ENCODE data around the gene HSPA9.

HSPA9 gene

DNA sequence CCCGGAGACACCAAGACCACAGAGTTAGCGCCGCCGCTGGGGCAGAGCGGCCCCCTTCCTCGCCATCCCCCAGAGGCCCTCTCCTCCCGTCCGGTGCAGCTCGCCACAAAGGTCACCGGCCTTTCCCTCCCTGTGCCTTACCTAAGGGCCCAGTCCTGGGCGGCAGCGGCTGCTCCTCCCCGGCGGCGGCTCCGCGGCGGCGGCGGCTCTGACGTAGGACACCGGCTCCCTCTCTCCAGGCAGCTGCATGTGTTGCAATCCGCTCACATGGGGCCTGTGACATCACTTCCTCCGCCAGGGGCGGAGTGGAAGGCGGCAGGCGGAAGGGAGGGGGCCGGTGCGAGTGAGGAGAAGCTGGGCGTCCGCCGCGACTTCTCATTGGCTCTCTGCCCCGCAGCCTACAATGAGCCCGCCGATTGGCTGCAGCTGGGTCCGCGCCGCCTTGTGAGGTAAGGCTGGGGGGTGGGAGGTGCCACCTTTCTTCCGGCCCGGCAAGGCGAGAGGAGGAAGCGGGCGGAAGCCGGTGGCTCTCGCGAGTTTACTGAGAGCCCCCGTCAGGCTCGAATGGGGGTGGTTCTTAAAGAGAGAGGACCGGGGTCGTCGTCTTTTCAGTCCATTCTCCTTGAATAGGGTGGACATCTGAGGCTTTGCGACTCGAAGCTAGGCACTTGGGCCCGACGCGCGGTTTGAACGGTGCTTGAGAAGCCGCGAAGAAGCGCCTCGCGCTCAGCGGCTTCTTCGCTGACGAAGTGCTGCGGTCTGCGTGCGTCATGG lies 32.1 kb downstream of the HSPA9 start, which contains the start of gene ETF1 (continued):
- TF ChIP-seq WT1 (tag by site-specific recombination; IDR thresholded peaks at IDR 0.05) (peak; percentile 52; the same call in 1 of the 2 replicates), SP7 (tag by site-specific recombination; IDR thresholded peaks at IDR 0.05) (peak; percentile 86), SCRT1 (tag by site-specific recombination; IDR thresholded peaks at IDR 0.05; ENCODE audit: borderline replicate concordance) (no peak), ZNF837 (tag by site-specific recombination; IDR thresholded peaks at IDR 0.05) (0 out of 2 replicates have a peak, but pooled peaks have one; percentile 19), ZBTB7A (tag by site-specific recombination; IDR thresholded peaks at IDR 0.05; ENCODE audit: low read depth) (no peak), ZNF394 (tag by site-specific recombination; IDR thresholded peaks at IDR 0.05; ENCODE audit: borderline replicate concordance) (peak; percentile 99), ZNF660 (tag by site-specific recombination; IDR thresholded peaks at IDR 0.05) (peak; percentile 74; the same call in 1 of the 2 replicates), ZIC2 (tag by site-specific recombination; IDR thresholded peaks at IDR 0.05) (peak; percentile 80), ZNF140 (tag by site-specific recombination; IDR thresholded peaks at IDR 0.05) (no peak), ZNF664 (tag by site-specific recombination; IDR thresholded peaks at IDR 0.05) (no peak), ZFHX2 (tag by site-specific recombination; conservative IDR thresholded peaks at IDR 0.05) (peak; percentile 71), YY1 (tag by site-specific recombination; IDR thresholded peaks at IDR 0.05) (peak; percentile 84), HOXC10 (CRISPR knock-in tag; IDR thresholded peaks at IDR 0.05) (no peak), SALL2 (tag by site-specific recombination; IDR thresholded peaks at IDR 0.05; ENCODE audit: borderline replicate concordance) (no peak), ZEB2 (tag by site-specific recombination; IDR thresholded peaks at IDR 0.05) (peak; percentile 93), ZNF571 (tag by site-specific recombination; IDR thresholded peaks at IDR 0.05) (no peak), ZNF768 (tag by site-specific recombination; IDR thresholded peaks at IDR 0.05) (no peak)
- TF ChIP-seq, protein P1, sequence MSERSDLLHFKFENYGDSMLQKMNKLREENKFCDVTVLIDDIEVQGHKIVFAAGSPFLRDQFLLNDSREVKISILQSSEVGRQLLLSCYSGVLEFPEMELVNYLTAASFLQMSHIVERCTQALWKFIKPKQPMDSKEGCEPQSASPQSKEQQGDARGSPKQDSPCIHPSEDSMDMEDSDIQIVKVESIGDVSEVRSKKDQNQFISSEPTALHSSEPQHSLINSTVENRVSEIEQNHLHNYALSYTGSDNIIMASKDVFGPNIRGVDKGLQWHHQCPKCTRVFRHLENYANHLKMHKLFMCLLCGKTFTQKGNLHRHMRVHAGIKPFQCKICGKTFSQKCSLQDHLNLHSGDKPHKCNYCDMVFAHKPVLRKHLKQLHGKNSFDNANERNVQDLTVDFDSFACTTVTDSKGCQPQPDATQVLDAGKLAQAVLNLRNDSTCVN (tag by site-specific recombination; optimal IDR thresholded peaks at IDR 0.05), result peak; percentile 46
- TF ChIP-seq, protein P2, sequence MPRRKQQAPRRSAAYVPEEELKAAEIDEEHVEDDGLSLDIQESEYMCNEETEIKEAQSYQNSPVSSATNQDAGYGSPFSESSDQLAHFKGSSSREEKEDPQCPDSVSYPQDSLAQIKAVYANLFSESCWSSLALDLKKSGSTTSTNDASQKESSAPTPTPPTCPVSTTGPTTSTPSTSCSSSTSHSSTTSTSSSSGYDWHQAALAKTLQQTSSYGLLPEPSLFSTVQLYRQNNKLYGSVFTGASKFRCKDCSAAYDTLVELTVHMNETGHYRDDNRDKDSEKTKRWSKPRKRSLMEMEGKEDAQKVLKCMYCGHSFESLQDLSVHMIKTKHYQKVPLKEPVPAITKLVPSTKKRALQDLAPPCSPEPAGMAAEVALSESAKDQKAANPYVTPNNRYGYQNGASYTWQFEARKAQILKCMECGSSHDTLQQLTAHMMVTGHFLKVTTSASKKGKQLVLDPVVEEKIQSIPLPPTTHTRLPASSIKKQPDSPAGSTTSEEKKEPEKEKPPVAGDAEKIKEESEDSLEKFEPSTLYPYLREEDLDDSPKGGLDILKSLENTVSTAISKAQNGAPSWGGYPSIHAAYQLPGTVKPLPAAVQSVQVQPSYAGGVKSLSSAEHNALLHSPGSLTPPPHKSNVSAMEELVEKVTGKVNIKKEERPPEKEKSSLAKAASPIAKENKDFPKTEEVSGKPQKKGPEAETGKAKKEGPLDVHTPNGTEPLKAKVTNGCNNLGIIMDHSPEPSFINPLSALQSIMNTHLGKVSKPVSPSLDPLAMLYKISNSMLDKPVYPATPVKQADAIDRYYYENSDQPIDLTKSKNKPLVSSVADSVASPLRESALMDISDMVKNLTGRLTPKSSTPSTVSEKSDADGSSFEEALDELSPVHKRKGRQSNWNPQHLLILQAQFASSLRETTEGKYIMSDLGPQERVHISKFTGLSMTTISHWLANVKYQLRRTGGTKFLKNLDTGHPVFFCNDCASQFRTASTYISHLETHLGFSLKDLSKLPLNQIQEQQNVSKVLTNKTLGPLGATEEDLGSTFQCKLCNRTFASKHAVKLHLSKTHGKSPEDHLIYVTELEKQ (tag by site-specific recombination; IDR thresholded peaks at IDR 0.05; ENCODE audit: borderline replicate concordance), result no peak
- TF ChIP-seq, protein P3, sequence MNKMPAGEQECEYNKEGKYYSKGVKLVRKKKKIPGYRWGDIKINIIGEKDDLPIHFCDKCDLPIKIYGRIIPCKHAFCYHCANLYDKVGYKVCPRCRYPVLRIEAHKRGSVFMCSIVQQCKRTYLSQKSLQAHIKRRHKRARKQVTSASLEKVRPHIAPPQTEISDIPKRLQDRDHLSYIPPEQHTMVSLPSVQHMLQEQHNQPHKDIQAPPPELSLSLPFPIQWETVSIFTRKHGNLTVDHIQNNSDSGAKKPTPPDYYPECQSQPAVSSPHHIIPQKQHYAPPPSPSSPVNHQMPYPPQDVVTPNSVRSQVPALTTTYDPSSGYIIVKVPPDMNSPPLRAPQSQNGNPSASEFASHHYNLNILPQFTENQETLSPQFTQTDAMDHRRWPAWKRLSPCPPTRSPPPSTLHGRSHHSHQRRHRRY (tag by site-specific recombination; IDR thresholded peaks at IDR 0.05), result no peak
- TF ChIP-seq, protein P4, sequence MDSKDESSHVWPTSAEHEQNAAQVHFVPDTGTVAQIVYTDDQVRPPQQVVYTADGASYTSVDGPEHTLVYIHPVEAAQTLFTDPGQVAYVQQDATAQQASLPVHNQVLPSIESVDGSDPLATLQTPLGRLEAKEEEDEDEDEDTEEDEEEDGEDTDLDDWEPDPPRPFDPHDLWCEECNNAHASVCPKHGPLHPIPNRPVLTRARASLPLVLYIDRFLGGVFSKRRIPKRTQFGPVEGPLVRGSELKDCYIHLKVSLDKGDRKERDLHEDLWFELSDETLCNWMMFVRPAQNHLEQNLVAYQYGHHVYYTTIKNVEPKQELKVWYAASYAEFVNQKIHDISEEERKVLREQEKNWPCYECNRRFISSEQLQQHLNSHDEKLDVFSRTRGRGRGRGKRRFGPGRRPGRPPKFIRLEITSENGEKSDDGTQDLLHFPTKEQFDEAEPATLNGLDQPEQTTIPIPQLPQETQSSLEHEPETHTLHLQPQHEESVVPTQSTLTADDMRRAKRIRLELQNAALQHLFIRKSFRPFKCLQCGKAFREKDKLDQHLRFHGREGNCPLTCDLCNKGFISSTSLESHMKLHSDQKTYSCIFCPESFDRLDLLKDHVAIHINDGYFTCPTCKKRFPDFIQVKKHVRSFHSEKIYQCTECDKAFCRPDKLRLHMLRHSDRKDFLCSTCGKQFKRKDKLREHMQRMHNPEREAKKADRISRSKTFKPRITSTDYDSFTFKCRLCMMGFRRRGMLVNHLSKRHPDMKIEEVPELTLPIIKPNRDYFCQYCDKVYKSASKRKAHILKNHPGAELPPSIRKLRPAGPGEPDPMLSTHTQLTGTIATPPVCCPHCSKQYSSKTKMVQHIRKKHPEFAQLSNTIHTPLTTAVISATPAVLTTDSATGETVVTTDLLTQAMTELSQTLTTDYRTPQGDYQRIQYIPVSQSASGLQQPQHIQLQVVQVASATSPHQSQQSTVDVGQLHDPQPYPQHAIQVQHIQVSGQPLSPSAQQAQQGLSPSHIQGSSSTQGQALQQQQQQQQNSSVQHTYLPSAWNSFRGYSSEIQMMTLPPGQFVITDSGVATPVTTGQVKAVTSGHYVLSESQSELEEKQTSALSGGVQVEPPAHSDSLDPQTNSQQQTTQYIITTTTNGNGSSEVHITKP (tag by site-specific recombination; IDR thresholded peaks at IDR 0.05), result peak; percentile 50
- TF ChIP-seq, protein P5, sequence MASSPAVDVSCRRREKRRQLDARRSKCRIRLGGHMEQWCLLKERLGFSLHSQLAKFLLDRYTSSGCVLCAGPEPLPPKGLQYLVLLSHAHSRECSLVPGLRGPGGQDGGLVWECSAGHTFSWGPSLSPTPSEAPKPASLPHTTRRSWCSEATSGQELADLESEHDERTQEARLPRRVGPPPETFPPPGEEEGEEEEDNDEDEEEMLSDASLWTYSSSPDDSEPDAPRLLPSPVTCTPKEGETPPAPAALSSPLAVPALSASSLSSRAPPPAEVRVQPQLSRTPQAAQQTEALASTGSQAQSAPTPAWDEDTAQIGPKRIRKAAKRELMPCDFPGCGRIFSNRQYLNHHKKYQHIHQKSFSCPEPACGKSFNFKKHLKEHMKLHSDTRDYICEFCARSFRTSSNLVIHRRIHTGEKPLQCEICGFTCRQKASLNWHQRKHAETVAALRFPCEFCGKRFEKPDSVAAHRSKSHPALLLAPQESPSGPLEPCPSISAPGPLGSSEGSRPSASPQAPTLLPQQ (tag by site-specific recombination; IDR thresholded peaks at IDR 0.05), result no peak; the same call in none of the 2 replicates
- TF ChIP-seq, protein P6, sequence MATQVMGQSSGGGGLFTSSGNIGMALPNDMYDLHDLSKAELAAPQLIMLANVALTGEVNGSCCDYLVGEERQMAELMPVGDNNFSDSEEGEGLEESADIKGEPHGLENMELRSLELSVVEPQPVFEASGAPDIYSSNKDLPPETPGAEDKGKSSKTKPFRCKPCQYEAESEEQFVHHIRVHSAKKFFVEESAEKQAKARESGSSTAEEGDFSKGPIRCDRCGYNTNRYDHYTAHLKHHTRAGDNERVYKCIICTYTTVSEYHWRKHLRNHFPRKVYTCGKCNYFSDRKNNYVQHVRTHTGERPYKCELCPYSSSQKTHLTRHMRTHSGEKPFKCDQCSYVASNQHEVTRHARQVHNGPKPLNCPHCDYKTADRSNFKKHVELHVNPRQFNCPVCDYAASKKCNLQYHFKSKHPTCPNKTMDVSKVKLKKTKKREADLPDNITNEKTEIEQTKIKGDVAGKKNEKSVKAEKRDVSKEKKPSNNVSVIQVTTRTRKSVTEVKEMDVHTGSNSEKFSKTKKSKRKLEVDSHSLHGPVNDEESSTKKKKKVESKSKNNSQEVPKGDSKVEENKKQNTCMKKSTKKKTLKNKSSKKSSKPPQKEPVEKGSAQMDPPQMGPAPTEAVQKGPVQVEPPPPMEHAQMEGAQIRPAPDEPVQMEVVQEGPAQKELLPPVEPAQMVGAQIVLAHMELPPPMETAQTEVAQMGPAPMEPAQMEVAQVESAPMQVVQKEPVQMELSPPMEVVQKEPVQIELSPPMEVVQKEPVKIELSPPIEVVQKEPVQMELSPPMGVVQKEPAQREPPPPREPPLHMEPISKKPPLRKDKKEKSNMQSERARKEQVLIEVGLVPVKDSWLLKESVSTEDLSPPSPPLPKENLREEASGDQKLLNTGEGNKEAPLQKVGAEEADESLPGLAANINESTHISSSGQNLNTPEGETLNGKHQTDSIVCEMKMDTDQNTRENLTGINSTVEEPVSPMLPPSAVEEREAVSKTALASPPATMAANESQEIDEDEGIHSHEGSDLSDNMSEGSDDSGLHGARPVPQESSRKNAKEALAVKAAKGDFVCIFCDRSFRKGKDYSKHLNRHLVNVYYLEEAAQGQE (tag by site-specific recombination; IDR thresholded peaks at IDR 0.05), result 0 out of 2 replicates have a peak, but pooled peaks have one; percentile 12

Measured in HEK293 (cell line).